NCI-H2029 (cell line): Measurements from ENCODE around the gene RHOC.
"Not testable (repeated sequence)": the region's sequence is repeated elsewhere in the genome, so short reads cannot be mapped to it uniquely, and the experiment has no call there.

ENCODE experiments used
- DNase-seq: peaks from one replicate; lab custom pipeline; 2025; lab: John Stamatoyannopoulos, UW

The RHOC gene

DNA sequence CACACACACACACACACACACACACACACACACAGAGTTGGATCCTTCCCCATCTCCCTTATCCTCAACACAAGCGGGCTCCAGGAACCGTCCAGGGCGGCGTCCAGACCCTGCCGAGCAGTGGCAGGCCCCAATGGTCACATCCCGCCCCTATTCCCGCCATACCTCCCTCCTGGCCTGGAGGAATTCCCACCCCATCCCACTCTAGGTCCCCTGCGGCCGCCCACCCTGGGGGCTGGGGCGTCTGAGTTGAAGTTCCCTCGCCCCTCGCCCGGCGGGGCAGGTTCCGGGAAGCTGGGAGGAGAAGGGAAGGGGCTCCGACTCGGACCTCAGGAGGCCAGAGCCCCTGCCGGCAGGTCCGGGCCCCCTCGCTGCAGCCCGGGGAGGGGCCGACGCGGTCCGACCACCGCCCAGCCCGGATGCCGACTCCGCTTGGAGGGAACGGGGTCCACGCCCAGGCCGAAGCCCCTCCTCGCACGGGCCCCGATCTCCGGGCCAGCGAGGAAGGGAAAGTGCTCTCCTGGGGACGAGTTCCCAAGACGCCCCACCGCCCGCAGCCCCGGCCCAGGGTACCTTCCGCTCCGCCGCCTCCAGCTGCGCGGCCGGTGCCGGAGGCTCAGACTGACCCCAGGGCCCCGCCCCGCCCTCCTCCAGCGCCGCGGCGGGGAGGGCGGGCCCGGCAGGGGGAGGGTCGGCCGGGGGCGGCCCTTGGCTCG lies at the start of gene RHOC:
Gene RHOC (minus strand): TSS at position 623 of the 716 bp plus-strand sequence. CDS start 3,328 bp downstream, outside the sequence.
- DNase-seq, result peak; percentile 23

DNA sequence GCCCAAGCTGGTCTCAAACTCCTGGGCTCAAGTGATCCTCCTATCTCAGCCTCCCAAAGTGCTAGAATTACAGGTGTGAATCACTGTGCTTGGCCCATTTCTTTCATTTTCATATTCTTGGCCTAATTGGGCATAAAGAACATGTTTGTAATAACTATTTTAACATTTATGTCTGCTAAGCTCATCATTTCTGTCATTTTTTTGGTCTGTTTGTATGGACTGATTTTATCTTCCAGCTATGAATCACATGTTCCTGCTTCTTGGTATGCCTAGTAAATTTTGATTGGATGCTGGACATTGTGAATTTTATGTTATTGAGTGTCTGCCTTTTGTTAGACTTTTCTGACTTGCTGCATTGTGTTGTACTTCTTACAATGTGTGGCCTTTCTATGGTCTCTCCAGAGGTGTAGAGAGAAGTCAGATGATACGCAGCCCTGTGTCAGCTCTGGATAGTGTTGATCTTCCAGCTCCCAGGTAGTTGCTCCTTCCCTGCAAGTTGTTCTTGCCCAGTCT lies 47.2 kb upstream of the RHOC start:
- no peak for DNase-seq

DNA sequence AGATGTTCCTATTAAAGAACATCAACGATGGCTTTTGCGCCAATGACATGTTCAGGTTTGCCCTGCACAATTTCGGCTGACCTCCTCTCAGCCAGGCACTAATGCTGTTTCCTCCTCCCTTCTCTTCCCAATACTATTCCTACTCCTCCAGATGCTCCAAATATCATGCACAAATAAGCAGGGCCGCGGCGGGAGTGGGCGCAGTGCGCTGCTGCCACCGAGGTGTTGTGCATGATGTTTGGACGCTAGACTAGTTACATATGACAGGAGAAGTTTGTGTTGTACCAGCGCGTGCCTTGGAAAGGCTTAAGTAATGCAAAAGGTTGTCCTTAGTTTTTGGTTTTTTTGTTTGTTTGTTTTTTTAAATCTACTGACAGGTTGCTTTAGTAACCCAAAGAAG lies 41.5 kb upstream of the RHOC start:
- no peak for DNase-seq

DNA sequence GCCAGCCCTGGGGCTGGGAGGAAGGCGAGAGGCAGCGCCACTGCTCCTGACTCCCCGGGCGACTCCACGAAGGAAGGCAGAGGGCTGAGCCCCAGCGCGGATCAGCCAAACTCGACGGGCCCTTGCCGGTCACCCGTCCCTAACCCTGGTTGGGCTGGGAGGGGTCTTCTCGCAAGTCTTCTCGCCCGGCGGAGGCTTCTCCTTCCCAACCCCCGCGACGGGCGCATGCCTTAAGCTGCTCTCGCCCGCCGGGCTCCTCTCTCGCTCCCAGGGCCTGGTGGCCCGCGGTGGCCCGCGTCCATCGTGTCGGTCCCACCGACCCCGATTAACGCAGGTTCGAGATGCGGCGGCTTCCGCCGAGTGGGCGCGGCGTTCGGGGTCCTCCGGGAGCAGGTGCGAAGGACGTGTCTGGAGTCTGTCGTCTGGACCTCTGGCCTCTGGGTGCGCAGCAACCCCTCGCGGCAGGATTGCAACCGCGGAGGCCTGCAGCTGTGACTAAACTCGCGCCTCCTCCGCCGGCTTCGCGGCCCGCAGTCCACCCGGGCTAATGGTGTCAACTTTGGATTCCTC lies 37.2 kb upstream of the RHOC start:
- DNase-seq, result no peak

DNA sequence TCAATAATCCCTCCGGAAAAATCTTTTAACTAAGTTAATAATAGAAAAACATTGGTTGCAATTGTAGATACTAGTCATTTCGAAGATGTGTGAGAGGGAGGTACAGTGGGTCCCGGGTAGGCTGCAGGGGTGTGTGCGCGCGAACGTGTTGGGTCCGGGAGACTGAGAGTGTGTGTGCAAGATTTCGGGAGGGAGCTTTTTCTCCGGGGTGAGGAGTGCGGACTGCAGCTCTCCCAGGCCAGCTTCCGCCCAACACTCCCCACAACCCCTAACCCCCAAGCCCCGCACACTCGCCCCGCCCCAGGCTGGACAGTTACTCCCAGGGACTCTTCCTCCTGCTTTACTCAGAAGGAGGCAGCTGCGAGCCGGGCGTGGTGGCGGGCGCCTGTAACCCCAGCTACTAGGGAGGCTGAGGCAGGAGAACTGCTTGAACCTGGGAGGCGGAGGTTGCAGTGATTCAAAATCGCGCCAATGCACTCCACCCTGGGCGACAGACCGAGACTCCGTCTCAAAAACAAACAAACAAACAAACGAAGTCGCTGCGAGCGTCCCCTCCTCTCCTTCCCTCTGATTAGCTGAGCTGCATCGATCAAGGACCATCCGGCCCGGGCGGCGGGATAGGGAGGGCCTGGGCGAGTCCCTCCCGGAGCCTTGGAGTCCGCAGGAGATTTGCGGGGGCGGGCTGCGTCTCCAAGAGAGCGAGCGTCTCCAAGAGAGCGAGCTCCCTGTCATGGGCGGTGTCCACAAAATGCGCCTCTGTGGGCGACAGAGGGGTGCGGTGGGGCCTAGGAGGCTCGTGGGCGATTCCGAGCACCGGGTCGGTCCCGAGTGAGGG lies 36.5 kb upstream of the RHOC start:
- DNase-seq, result no peak

DNA sequence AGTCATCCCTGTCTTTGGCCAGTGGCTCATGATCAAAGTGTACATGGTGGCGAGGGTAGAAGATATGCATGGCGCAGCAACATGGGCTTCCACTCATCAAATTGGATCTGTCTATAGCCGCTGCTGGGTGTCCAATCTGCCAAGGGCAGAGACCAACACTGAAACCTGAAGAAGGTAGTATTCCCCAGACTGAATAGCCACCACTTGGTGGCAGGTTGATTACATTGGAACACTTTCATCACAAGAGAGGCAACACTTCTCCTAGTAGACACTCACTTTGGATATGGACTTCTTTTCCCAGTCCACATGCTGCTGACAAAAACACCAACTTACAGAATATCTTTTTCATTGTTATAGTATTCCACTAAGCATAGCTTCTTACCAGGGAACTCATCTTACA lies 30.6 kb upstream of the RHOC start:
- no peak for DNase-seq

DNA sequence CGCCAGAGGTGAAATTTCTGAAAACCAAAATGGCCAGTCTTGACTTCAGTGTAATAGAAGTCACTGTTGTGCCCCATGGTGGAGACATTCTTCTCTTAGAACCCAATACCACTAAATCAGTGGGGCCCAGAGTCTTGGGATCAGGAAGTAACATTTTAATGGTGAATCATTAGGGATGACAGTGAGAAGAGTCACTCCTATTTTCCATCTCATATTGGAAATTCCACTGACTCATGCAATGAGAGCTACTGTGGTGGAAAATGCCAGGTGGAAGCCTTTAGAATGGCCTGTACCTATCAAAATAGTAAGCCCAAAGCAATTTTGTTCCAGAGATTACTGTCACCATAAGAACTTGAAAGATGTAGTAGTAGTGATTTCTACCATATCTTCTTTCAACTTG lies 28.8 kb upstream of the RHOC start:
- DNase-seq, result no peak

DNA sequence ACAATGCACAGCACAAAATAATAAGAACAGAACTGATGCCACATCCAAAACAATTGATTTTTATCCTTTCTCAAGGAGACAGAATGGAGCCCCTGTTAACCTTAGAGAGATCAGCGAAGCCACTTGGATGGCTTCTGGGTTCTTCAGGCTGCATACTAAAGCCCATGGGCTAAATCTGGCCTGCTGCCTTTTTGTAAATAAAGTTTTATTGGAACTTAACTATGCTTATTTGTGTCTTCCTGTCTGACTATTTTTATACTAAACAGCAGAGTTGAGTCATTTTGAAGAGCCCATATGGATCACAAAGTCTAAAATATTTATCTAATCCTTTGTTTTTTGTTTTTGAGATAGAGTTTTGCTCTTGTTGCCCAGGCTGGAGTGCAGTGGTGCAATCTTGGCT lies 24.5 kb upstream of the RHOC start:
- DNase-seq, result no peak

DNA sequence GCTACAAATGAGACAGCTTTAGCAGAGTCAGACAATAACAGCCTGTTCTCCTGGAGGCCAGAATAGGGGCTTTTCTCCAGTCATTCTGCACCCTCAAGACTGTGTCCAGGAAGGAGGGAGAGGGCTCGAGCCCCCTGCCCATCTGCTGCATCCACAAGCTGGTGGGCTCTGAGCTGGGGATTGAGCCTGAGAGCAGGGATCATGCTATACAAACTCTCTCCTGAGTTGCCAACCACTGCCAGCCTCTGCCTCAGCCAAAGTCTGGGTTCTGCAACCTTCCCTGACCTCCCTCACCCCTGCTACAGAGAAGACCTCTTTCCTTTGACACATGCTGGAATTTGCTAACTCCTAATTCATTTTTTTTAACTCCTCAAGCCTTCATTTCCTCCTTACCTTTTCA lies 23.0 kb upstream of the RHOC start:
- no peak for DNase-seq

DNA sequence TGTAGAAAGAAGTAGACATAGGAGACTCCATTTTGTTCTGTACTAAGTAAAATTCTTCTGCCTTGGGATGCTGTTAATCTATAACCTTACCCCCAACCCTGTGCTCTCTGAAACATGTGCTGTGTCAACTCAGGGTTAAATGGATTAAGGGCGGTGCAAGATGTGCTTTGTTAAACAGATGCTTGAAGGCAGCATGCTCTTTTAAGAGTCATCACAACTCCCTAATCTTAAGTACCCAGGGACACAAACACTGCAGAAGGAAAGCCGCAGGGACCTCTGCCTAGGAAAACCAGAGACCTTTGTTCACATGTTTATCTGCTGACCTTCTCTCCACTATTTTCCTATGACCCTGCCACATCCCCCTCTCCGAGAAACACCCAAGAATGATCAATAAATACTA lies 22.1 kb upstream of the RHOC start:
- not testable (repeated sequence) for DNase-seq

DNA sequence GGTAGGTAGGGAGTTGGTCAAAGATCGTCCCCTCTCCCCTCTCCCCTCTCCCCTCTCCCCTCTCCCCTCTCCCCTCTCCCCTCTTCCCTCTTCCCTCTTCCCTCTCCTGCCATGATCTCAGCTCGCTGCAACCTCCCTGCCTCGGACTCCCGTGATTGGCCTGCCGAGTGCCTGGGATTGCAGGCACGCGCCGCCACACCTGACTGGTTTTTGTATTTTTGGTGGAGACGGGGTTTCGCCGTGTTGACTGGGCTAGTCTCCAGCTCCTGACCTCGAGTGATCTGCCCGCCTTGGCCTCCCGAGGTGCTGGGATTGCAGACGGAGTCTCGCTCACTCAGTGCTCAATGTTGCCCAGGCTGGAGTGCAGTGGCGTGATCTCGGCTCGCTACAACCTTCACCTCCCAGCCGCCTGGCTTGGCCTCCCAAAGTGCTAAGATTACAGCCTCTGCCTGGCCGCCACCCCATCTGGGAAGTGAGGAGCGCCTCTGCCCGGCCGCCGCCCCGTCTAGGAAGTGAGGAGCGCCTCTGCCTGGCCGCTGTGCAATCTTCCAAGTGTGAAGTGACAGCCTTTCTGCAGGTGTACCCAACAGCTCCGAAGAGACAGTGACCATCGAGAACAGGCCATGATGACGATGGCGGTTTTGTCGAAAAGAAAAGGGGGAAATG lies 21.5 kb upstream of the RHOC start:
- DNase-seq, result not testable (repeated sequence)

DNA sequence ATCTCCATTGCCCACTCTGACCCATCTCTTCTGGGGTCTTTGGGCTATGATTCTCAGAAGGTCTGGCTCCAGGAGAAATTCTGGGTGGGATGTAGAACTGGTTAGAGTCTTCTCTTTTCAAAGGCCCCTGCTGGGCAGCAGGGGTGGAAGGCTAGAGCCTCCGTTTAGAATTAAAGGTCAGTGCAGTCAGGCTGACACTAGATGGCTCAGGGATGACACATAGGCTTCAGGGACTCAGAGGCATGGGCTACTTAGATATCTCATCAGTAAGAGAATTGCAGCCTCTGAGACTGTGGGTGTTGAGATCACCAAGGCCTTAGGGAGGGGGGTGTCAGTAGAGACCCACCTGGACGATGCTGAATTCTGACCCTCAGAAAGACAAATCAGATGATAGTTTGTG lies 20.8 kb upstream of the RHOC start:
- DNase-seq, result no peak

DNA sequence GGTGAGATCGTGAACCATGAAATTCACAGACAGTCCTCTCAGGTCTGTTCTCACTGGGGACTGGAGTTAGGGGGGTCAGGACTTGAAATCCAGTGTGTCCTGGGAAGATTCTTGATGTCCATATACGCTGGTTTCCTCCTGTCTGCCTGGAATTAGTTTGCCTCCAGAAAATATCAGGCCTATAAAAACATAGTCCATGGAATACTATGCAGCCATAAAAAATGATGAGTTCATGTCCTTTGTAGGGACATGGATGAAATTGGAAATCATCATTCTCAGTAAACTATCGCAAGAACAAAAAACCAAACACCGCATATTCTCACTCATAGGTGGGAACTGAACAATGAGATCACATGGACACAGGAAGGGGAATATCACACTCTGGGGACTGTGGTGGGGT lies 17.3 kb upstream of the RHOC start:
- not testable (repeated sequence) for DNase-seq

DNA sequence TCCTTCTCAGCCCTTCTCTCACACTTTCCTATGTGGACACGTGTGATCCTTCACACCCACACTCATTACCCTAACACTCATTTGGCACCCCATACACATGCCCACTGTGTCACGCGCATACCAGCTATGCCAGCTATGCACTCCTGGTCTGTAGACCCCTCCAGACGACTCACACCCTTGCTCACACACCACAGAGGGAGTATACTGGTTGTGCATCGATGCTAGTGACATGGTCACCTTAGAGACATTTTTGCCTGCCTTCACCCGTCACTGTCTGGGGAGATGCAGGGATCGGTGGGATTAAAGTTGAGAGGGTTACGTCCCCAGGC lies 16.5 kb upstream of the RHOC start:
- DNase-seq, result no peak

DNA sequence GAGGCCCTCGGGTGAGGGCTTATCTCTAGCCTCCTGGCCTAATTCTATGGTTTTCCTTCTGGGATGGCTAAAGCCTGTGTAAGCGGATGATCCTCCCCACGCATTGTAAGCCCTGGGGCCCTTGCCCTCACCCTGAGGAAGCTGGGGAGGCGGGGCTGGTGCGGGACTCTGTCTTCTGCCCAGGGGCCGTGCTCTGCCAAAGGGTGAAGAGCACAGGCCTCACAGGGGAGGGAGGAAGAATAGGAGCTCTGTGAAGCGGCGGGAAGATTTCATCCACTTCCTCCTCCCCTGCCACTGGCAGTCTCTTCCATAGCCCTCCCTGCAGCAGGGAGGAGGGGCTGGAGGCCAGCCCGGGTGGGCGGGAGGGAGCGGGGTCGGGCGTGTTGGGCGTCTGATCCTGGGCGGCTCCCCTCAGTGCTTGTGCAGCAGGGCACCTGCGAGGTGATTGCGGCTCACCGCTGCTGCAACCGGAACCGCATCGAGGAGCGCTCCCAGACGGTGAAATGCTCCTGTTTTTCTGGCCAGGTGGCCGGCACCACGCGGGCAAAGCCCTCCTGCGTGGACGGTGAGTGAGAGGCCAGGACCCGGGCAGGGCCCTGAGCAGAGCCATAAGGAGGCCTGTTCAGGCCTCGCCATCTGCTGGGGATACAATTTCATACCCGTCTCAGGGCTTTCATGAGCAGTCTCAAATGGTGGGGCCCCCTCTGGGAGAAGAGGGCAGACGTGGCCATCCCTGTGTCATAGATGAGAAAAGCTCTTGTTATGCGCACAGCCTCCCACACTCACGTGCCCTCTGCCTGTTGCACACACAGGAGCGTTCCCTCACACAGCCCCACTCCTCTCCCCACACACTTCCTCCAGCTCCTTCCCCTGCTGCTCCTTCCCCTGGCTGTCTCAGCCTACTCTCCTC lies 15.9 kb upstream of the RHOC start:
- DNase-seq, result no peak

DNA sequence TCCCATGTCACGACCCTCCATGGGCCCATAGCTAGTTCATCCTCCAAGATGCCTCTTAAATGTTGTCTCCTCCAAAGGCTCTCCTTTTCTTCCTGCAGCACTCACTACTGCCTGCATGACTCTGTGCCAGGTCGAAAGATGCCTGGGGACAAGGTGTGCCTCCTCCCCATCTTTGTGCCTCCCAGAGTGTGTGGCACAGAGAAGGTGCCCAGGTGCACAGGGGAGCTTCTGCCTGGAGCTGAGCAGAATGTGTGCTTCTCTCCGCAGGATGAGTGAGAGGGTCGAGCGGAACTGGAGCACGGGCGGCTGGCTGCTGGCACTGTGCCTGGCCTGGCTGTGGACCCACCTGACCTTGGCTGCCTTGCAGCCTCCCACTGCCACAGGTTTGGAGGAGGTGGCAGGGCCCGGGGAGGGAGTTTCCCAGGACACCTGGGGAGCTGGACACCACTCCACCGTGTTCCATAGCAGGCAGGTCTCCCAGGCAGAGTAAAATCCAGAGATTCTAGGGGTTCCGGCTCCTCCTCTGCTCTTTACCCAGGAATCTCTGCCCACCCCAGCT lies 15.1 kb upstream of the RHOC start:
- no peak for DNase-seq

DNA sequence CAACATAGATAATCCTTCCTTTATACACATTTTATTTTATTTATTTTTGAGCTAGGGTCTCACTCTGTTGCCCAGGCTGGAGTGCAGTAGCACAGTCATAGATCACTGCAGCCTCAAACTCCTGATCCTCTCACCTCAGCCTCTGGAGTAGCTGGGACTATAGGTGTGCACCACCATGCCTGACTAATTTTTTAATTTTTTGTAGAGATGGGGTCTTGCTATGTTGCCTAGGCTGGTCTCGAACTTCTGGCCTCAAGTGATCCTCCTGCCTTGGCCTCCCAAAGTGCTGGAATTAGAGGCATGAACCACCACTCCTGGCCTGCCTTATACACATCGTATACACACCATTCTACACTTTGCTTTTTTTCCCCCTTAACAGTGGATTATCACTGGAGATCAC lies 14.4 kb upstream of the RHOC start:
- not testable (repeated sequence) for DNase-seq

DNA sequence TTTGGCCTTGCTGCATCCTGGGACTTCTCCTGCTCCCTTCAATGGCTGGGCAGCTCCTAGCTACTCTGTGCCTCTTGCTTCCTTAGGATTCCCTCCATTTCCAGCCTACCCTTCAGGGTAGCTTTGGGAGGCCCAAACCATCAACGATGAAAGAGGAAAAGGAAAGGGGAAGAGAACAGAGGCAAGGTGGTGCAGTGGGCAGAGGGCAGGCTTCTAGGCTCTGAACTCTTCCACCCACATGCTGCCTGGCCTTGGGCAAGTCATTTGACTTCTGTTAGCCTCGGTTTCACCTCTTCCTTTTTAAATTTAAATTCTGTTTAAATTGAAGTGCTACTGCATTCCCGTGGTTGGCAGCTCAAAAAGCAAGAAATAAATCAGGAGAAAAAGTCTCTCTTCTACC lies 13.9 kb upstream of the RHOC start:
- no peak for DNase-seq

DNA sequence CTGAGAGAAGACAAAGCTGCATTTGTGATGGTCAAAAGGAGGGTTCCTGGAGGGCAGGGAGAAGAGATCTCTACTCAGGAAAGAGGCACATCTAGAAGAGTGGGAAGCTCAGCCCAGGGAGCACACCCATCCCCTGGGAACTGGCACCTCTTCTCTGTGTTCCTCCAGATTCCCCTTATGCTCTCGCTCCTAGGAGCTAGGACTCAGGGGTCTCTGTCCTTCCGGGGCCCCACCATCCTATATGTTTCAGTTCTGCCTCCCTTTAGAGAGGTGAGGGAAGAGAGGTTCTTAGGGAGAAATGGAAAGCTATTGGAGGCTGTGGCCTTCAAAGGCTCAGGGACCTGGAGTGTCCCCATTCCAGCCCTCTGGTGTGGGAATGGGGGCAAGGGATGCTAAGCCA lies 12.8 kb upstream of the RHOC start:
- DNase-seq, result no peak

DNA sequence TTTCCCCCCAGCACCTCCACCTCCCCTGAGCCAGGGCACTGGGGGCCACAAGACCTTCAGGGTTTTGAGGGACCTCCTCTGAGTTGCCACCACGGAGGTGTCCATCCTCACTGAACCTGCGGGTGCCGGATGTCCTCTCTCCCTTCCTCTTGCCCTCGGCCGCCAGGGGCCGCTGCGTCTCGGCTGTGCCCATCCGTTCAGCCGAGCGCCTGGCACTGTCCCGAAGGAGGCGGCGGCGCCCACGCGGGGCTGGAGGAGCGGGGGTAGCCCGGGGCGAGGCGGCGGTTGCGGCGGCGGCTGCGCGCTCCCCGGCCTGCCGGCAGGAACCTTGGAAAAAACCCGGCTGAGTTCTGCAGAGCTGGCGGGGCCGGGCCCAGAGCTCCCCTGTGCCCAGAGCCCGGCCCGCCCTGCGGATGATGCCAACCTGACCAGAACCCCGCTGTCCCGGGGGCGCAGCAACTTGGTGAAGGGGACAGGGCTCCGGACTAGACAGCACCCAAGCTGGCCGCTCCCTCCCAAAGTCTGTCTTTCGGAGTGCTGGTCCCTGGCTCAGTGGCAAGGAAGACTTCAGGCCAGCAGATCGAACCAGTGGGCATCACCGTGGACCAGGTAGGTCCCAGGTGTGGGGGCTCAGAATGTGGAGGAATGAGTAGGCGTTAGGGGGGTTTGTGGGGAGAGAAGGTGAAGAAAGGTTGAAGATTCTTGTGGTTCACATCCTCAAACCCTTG lies 11.9 kb upstream of the RHOC start:
- peak; percentile 33 for DNase-seq
